Measurements from ENCODE around the gene PCA3.

DNA sequence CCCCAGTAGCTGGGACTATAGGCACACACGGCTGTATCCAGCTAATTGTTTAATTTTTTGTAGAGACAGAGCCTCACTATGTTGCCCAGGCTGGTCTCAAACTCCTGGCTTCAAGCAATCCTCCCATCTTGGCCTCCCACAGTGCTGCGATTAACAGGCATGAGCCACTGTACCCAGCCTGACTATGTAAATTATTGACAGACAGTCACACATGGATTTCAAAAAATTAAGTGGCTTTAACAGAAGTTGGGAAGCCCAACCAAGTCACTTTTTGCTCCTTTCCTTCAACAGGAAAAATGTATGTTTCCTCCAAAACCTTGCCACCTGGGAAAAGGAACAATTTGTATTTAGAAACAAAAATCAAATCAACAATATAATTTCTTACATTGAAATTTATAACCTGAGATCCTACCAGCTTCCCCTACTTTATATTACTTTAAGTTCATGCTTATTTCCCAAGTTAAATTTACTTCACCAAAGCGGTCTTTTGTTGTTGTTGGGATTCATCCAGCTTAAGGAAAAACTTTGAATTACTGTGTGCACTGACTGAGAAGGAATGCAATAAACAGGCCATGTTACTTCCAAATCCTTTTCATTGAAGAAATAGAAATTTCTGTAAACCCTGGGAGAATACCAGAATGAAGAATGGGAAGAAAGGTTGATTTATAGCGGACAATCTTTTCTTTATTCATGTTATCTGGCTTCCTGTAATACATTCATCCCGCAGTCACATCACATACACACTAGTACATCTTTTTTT is 8.6 kb downstream of the PCA3 start:
- no peak for TF ChIP-seq EZH2phosphoT487 (IDR thresholded peaks at IDR 0.05; ENCODE audit: borderline replicate concordance, low read length)
- TF ChIP-seq, protein P1, sequence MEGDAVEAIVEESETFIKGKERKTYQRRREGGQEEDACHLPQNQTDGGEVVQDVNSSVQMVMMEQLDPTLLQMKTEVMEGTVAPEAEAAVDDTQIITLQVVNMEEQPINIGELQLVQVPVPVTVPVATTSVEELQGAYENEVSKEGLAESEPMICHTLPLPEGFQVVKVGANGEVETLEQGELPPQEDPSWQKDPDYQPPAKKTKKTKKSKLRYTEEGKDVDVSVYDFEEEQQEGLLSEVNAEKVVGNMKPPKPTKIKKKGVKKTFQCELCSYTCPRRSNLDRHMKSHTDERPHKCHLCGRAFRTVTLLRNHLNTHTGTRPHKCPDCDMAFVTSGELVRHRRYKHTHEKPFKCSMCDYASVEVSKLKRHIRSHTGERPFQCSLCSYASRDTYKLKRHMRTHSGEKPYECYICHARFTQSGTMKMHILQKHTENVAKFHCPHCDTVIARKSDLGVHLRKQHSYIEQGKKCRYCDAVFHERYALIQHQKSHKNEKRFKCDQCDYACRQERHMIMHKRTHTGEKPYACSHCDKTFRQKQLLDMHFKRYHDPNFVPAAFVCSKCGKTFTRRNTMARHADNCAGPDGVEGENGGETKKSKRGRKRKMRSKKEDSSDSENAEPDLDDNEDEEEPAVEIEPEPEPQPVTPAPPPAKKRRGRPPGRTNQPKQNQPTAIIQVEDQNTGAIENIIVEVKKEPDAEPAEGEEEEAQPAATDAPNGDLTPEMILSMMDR (IDR thresholded peaks at IDR 0.05; ENCODE audit: low read depth, low read length, poor library complexity, severe bottlenecking), result no peak

Data from DOHH2 (cell line).